ENCODE measurements around the gene SMIM1.

- TF ChIP-seq CTCF (IDR thresholded peaks at IDR 0.05; ENCODE audit: low read depth, low read length) (no peak), EZH2phosphoT487 (IDR thresholded peaks at IDR 0.05; ENCODE audit: low read depth) (no peak)
These were observed 44.0 kb downstream of the SMIM1 start for GRCh38 chr1:3816331-3817137.

Measured in OCI-LY3 (cell line).